ENCODE data around the gene TTC27.

GRCh38 chr2:32856891-32857290 is 229.0 kb downstream of the TTC27 start:
- no peak for TF ChIP-seq POLR2A (IDR thresholded peaks at IDR 0.05)
- TF ChIP-seq, protein P1, sequence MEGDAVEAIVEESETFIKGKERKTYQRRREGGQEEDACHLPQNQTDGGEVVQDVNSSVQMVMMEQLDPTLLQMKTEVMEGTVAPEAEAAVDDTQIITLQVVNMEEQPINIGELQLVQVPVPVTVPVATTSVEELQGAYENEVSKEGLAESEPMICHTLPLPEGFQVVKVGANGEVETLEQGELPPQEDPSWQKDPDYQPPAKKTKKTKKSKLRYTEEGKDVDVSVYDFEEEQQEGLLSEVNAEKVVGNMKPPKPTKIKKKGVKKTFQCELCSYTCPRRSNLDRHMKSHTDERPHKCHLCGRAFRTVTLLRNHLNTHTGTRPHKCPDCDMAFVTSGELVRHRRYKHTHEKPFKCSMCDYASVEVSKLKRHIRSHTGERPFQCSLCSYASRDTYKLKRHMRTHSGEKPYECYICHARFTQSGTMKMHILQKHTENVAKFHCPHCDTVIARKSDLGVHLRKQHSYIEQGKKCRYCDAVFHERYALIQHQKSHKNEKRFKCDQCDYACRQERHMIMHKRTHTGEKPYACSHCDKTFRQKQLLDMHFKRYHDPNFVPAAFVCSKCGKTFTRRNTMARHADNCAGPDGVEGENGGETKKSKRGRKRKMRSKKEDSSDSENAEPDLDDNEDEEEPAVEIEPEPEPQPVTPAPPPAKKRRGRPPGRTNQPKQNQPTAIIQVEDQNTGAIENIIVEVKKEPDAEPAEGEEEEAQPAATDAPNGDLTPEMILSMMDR (IDR thresholded peaks at IDR 0.05), result no peak

Measured in uterus (tissue), 2 donors.